Nephron (organoid): ENCODE results near the gene AGPS.
"Not testable (repeated sequence)": the region's sequence is repeated elsewhere in the genome, so short reads cannot be mapped to it uniquely, and the experiment has no call there.

Experiments used
- H3K27ac Mint-ChIP-seq, 3 experiments: 2 replicates each; pipeline ENCODE4 v1.8.0; 2020; ENCODE audit warnings: mixed read lengths in 3 of 3, mild to moderate bottlenecking in 2 of 3, moderate library complexity in 1 of 3
- H3K27me3 Mint-ChIP-seq: 2 replicates; pipeline ENCODE4 v1.8.0; 2021; ENCODE audit warnings: low read depth, mild to moderate bottlenecking, moderate library complexity, mixed read lengths
- H3K36me3 Mint-ChIP-seq: 2 replicates; pipeline ENCODE4 v1.8.0; 2020; ENCODE audit warnings: low read depth, mixed read lengths
- H3K4me1 Mint-ChIP-seq: 2 replicates; pipeline ENCODE4 v1.8.0; 2020; ENCODE audit warnings: mixed read lengths
- H3K4me3 Mint-ChIP-seq, 3 experiments: 2 replicates each; pipeline ENCODE4 v1.8.0; 2020; ENCODE audit warnings: mild to moderate bottlenecking in 3 of 3, mixed read lengths in 3 of 3, moderate library complexity in 2 of 3
- H3K9me3 Mint-ChIP-seq: 2 replicates; pipeline ENCODE4 v1.8.0; 2020; ENCODE audit warnings: mixed read lengths
- TF ChIP-seq, protein P1 (sequence below), 3 experiments: fragments of 200-600 bp; sonication (generic); IDR thresholded peaks; one replicate each; pipeline ENCODE4 v1.5.0; 2021; ENCODE audit warnings: antibody characterized with exemption in 3 of 3; ENCODE audit not compliant: unreplicated experiment in 3 of 3

The AGPS gene

DNA sequence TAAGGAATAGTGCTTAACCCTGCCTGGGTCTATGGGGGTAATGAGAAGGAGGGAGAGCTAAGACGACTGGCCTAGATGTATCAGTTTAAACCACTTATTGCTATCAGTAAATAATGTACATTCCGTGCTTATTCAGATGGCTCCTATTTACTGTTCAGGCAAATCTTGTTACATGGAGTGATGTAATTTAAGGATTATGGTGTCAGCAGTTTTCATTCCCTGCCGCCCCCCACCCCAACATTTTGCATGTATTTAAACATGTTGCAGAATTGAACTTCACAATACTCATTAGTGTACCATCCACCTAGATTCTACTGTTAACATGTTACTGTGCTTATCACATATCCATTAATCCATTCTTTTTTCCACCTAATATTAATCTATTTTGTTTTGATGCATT lies 11.7 kb downstream of the AGPS start:
- no peaks in the 10 kb centered on the region for H3K4me1 Mint-ChIP-seq
- H3K36me3 Mint-ChIP-seq = peaks cover 12% of the 10 kb centered on the region

DNA sequence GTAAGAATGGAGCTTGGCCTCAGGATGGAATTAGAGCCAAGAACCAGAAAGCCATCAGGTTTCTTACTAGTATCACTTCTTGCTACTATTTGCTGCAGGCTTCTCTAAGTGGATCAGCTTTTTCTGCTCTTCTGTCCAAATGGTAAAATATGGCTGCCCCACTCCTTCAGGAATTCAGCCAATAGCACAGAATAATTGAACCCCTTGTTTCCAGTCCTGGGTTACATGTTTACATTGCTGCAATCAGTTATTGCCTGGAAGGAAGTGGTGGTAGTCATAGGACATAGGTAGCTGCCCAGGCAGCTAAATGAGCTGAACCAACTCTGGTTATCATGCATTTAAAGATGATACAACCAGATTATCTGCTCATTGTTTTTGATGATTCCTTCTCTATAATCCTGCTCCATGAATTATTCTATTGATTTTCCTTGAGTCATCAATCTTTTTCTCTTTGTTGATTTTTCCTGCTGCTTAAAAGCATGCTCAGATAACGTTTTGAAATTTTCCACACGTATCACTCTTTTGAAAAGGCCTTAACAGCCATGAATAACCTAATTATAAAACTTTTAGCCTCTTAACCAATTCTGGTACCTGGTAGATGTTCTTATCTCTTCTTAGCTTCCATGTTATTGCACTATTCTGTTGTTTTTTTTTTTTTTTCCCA lies 12.6 kb downstream of the AGPS start:
- peaks cover 17% of the 10 kb centered on the region for H3K36me3 Mint-ChIP-seq
- H3K27me3 Mint-ChIP-seq = no peaks in the 10 kb centered on the region
- no peaks in the 10 kb centered on the region for H3K4me1 Mint-ChIP-seq
- peaks cover 8% of the 10 kb centered on the region for H3K9me3 Mint-ChIP-seq
- H3K4me3 Mint-ChIP-seq = no peak overlapping the region
- H3K27ac Mint-ChIP-seq = no peak overlapping the region
- TF ChIP-seq, protein P1, sequence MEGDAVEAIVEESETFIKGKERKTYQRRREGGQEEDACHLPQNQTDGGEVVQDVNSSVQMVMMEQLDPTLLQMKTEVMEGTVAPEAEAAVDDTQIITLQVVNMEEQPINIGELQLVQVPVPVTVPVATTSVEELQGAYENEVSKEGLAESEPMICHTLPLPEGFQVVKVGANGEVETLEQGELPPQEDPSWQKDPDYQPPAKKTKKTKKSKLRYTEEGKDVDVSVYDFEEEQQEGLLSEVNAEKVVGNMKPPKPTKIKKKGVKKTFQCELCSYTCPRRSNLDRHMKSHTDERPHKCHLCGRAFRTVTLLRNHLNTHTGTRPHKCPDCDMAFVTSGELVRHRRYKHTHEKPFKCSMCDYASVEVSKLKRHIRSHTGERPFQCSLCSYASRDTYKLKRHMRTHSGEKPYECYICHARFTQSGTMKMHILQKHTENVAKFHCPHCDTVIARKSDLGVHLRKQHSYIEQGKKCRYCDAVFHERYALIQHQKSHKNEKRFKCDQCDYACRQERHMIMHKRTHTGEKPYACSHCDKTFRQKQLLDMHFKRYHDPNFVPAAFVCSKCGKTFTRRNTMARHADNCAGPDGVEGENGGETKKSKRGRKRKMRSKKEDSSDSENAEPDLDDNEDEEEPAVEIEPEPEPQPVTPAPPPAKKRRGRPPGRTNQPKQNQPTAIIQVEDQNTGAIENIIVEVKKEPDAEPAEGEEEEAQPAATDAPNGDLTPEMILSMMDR (IDR thresholded peaks at IDR 0.05; ENCODE audit: unreplicated experiment in 3 of 3) = no peak

More for the DNA sequence above, 11.7 kb downstream of the AGPS start:
- TF ChIP-seq, protein P1 (IDR thresholded peaks at IDR 0.05; ENCODE audit: unreplicated experiment in 3 of 3) = no peak
- Mint-ChIP-seq H3K27me3 (no peaks in the 10 kb centered on the region), H3K27ac (no peak overlapping the region), H3K9me3 (peaks cover 4% of the 10 kb centered on the region), H3K4me3 (no peak overlapping the region)

DNA sequence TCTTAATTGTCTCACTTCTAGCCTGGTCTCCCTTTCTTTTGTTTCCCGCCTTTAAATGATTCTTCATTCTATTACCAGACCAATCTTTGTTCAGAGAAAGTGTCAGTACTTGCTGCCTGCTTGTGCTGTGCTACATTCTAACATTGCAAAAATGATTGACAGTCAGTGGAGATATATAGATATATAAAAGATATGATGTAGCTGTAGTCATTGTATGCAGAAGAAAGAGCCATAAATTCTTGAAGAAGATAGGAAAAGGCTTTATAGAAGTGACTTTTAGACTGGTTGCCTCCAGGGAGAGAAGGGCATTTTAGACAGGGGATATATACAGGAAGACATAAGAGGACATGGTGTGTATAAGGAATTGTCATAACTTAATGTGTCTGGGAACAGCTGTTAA lies 13.6 kb downstream of the AGPS start:
- Mint-ChIP-seq H3K27ac (no peak overlapping the region), H3K4me3 (no peak overlapping the region)

DNA sequence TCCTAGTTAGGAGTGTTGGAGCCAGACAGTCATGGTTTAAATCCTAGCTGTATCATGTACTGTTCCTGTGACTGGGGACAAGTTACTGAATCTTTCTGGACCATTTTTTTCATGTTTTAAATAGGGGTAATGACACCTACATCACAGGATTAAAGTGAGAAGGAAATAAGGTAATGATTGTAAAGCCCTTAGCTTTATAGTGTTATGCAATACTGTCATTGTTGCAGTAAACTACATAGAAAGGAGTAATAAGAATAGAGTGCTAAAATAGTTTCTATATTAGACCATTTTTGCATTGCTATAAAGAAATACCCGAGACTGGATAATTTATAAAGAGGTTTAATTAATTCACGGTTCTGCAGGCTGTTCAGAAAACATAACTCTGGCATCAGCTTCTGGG lies 14.5 kb downstream of the AGPS start:
- Mint-ChIP-seq H3K4me1 (no peaks in the 10 kb centered on the region), H3K36me3 (peaks cover 26% of the 10 kb centered on the region), H3K27ac (no peak overlapping the region), H3K27me3 (no peaks in the 10 kb centered on the region), H3K4me3 (no peak overlapping the region), H3K9me3 (peaks cover 8% of the 10 kb centered on the region)
- TF ChIP-seq, protein P1 (IDR thresholded peaks at IDR 0.05; ENCODE audit: unreplicated experiment in 3 of 3) = no peak

More for the DNA sequence above, 13.6 kb downstream of the AGPS start:
- H3K27me3 Mint-ChIP-seq = no peaks in the 10 kb centered on the region
- TF ChIP-seq, protein P1 (IDR thresholded peaks at IDR 0.05; ENCODE audit: unreplicated experiment in 3 of 3) = no peak
- peaks cover 8% of the 10 kb centered on the region for H3K9me3 Mint-ChIP-seq
- no peaks in the 10 kb centered on the region for H3K4me1 Mint-ChIP-seq
- peaks cover 17% of the 10 kb centered on the region for H3K36me3 Mint-ChIP-seq

DNA sequence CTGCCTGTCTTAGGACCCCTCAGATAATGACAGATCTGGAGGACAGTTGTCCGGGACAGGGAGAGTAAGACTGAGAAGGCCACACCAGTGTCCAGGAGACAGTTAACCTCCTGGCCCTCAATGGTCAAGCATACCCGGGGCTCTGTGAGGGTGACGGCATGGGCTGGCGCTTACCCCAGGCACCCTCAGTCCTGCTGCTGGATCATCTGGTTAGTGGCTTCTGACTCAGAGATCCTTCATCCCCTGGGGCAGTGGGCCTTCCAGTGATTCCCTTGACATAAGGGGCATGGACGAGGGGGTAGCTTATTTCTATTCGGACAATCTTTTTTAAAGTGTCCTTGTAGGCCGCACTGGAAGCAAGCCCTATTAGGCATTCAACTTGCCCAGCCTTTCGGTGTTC lies 18.1 kb downstream of the AGPS start:
- H3K4me3 Mint-ChIP-seq, H3K27ac Mint-ChIP-seq, H3K9me3 Mint-ChIP-seq, H3K27me3 Mint-ChIP-seq, H3K4me1 Mint-ChIP-seq: not testable (repeated sequence)
- H3K36me3 Mint-ChIP-seq = peaks cover 32% of the 10 kb centered on the region

DNA sequence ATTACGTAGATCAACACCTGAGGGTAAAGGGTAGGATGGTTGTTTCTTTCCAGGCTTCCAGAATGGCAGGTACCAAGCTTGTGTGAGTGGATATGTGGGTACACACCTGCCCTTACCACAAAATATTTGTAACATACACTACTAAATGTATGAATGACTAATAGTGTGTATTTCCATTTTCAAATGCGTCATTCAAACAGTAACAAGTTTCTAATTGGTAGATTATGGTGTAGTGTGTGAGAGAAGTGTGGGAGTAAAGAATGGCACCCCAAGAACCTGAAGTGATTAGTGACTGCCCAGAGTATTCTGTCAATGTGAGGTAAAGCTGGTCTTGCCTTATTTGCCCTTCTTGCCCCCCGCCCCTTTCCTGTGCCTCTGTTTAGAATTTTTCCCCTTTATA lies 21.1 kb downstream of the AGPS start:
- Mint-ChIP-seq H3K4me1 (peaks cover 16% of the 10 kb centered on the region), H3K4me3 (no peak overlapping the region), H3K36me3 (peaks cover 21% of the 10 kb centered on the region), H3K9me3 (peaks cover 4% of the 10 kb centered on the region), H3K27ac (no peak overlapping the region), H3K27me3 (no peaks in the 10 kb centered on the region)
- TF ChIP-seq, protein P1 (IDR thresholded peaks at IDR 0.05; ENCODE audit: unreplicated experiment in 3 of 3) = no peak
